Astrocyte (in vitro differentiated cells and primary cell): ENCODE data around the gene EXD3. TPM values are rescaled to one million over a fixed set of nuclear protein-coding genes. Genes with fewer than 3 reads are reported as not detected.

Source experiments
- DNase-seq: peaks from one replicate; pipeline ENCODE4 v3.0.0-alpha.2; 2010; ENCODE audit warnings: low read depth
- FAIRE-seq: peaks from 2 replicates; lab custom pipeline; 2011; peaks lifted over from hg19 to GRCh38; lab: Jason Lieb, UNC
- H2AFZ ChIP-seq: 2 replicates; pipeline ENCODE4 v1.6.0; 2012; ENCODE audit warnings: low read depth, low read length, inconsistent platforms
- H3K27ac ChIP-seq: 2 replicates; pipeline ENCODE4 v1.5.1; 2011; ENCODE audit warnings: low read depth, low read length, inconsistent platforms
- H3K27me3 ChIP-seq: 2 replicates; pipeline ENCODE4 v1.6.0; 2011; ENCODE audit warnings: low read length, inconsistent platforms; ENCODE audit not compliant: insufficient read depth
- H3K36me3 ChIP-seq: 2 replicates; pipeline ENCODE4 v1.5.1; 2011; ENCODE audit warnings: low read length, inconsistent platforms; ENCODE audit not compliant: insufficient read depth
- H3K4me1 ChIP-seq: 2 replicates; pipeline ENCODE4 v1.5.1; 2011; ENCODE audit warnings: low read length, inconsistent platforms; ENCODE audit not compliant: insufficient read depth
- H3K4me2 ChIP-seq: 2 replicates; pipeline ENCODE4 v1.6.0; 2012; ENCODE audit warnings: low read length, inconsistent platforms
- H3K4me3 ChIP-seq: 2 replicates; pipeline ENCODE4 v1.5.1; 2011; ENCODE audit warnings: low read depth, mild to moderate bottlenecking, low read length, inconsistent platforms; ENCODE audit not compliant: insufficient read depth
- H3K79me2 ChIP-seq: 2 replicates; pipeline ENCODE4 v1.6.0; 2012; ENCODE audit warnings: mild to moderate bottlenecking, low read length, inconsistent platforms; ENCODE audit not compliant: insufficient read depth
- H3K9ac ChIP-seq: 2 replicates; pipeline ENCODE4 v1.6.0; 2012; ENCODE audit warnings: mild to moderate bottlenecking, low read length, inconsistent platforms
- H3K9me3 ChIP-seq: 2 replicates; pipeline ENCODE4 v1.5.1; 2012; ENCODE audit warnings: low read depth, mild to moderate bottlenecking, low read length, inconsistent platforms; ENCODE audit not compliant: insufficient read depth
- H4K20me1 ChIP-seq: 2 replicates; pipeline ENCODE4 v1.6.0; 2012; ENCODE audit warnings: low read length, inconsistent platforms; ENCODE audit not compliant: insufficient read depth
- H3K27ac Mint-ChIP-seq: one replicate; pipeline ENCODE4 v1.8.0; 2021; ENCODE audit warnings: mild to moderate bottlenecking, mixed read lengths; ENCODE audit not compliant: unreplicated experiment
- H3K27me3 Mint-ChIP-seq: one replicate; pipeline ENCODE4 v1.8.0; 2021; ENCODE audit warnings: low read depth, mixed read lengths; ENCODE audit not compliant: unreplicated experiment
- H3K36me3 Mint-ChIP-seq: one replicate; pipeline ENCODE4 v1.8.0; 2021; ENCODE audit warnings: low read depth, mixed read lengths; ENCODE audit not compliant: unreplicated experiment
- H3K4me1 Mint-ChIP-seq: one replicate; pipeline ENCODE4 v1.8.0; 2021; ENCODE audit warnings: low read depth, mixed read lengths; ENCODE audit not compliant: unreplicated experiment
- H3K4me3 Mint-ChIP-seq: one replicate; pipeline ENCODE4 v1.8.0; 2021; ENCODE audit warnings: mild to moderate bottlenecking, moderate library complexity, mixed read lengths; ENCODE audit not compliant: unreplicated experiment
- H3K9me3 Mint-ChIP-seq: one replicate; pipeline ENCODE4 v1.8.0; 2021; ENCODE audit warnings: mild to moderate bottlenecking, mixed read lengths; ENCODE audit not compliant: unreplicated experiment
- EZH2 ChIP-seq: IDR thresholded peaks from 2 replicates; pipeline ENCODE4 v1.6.1; 2012; ENCODE audit warnings: mild to moderate bottlenecking, low read length, inconsistent platforms; ENCODE audit not compliant: insufficient read depth
- total RNA-seq: library from RNA; stranded (reverse); gene quantifications from 2 replicates; pipeline ENCODE4 v1.2.1, GENCODE V29; 2021
- TF ChIP-seq, protein P1 (sequence below): IDR thresholded peaks from 2 replicates; pipeline ENCODE4 v1.5.1; 2011; ENCODE audit warnings: low read depth, mild to moderate bottlenecking, inconsistent platforms, low read length, moderate library complexity; ENCODE audit not compliant: insufficient read depth

Gene EXD3
- total RNA-seq, 1 donor from 2014 or later: 8.5 TPM

DNA sequence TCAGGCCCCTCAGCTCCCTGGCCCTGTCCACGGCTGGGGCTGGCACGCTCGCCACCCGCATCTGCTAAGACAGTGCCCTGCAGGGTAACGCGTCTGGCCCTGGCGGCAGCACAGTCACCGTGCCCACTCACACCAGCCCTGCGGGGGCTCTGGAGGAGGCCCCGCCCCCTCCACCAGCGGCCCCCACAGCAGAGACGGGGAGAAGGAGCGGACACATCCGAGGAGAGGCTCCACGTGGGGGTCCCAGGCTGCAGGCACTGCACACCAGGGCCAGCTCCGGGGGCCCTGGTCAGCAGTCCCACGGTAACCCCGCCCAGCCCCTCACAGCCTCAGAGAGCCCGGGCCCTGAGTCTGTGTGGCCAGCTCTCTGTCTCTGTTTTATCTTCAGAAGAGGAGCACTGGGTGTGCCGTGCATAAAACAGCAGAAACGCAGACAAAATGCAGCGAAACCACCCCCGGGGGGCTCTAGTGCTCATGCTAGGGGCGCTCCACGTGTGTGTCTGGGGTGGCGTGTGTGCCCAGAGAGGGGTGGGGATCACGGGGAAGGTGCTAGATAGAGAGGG, 73.4 kb downstream of the EXD3 start:
- Histone ChIP-seq H3K79me2 (no peaks in the 10 kb centered on the region), H2AFZ (no peak overlapping the region), H4K20me1 (no peaks in the 10 kb centered on the region), H3K27me3 (no peaks in the 10 kb centered on the region), H3K4me3 (no peak overlapping the region), H3K9me3 (peaks cover 7% of the 10 kb centered on the region), H3K4me1 (no peaks in the 10 kb centered on the region), H3K27ac (no peak overlapping the region), H3K4me2 (no peak overlapping the region), H3K36me3 (no peaks in the 10 kb centered on the region), H3K9ac (no peak overlapping the region)
- peaks cover 9% of the 10 kb centered on the region for H3K9me3 Mint-ChIP-seq
- H3K36me3 Mint-ChIP-seq: peaks cover 6% of the 10 kb centered on the region
- no peaks in the 10 kb centered on the region for H3K27me3 Mint-ChIP-seq
- H3K27ac Mint-ChIP-seq: no peak overlapping the region
- no peak overlapping the region for H3K4me3 Mint-ChIP-seq
- no peak for TF ChIP-seq EZH2
- TF ChIP-seq, protein P1, sequence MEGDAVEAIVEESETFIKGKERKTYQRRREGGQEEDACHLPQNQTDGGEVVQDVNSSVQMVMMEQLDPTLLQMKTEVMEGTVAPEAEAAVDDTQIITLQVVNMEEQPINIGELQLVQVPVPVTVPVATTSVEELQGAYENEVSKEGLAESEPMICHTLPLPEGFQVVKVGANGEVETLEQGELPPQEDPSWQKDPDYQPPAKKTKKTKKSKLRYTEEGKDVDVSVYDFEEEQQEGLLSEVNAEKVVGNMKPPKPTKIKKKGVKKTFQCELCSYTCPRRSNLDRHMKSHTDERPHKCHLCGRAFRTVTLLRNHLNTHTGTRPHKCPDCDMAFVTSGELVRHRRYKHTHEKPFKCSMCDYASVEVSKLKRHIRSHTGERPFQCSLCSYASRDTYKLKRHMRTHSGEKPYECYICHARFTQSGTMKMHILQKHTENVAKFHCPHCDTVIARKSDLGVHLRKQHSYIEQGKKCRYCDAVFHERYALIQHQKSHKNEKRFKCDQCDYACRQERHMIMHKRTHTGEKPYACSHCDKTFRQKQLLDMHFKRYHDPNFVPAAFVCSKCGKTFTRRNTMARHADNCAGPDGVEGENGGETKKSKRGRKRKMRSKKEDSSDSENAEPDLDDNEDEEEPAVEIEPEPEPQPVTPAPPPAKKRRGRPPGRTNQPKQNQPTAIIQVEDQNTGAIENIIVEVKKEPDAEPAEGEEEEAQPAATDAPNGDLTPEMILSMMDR: no peak
- no peak for DNase-seq
- no peak for FAIRE-seq
- no peaks in the 10 kb centered on the region for H3K4me1 Mint-ChIP-seq

DNA sequence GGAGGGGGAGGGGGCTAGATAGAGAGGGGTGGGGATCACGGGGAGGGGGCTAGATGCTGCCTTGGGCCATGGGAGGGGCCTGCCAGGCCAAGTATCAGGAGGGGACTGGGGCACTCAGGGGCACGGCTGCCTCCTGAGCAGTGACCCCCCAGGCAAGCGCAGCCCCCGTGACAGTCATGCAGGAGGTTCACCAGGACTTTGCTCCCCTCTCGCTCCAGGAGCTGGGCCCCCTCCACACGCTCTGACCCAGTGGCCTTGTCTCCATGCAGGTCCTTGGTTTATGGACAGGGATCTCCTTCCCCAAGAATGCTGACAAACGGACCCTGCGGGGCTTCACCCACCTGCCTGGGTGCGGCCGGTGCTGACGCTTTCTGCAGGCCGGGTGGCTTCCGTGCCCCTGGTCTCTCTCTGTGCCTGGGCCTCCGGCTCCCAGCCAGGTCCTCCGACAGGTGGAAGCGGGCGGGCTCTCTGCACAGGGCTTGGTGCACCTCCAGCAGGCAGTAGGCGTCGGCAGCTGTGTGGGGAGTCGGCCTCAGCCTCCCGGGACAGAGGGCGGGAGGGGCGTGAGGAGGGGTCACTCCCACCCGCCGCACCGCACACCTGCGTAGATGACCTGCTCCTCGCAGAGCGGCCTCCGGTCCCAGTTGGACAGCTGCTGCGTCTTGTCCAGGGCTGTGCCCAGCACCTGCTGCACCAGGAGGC, 74.0 kb downstream of the EXD3 start:
- Mint-ChIP-seq H3K27me3 (no peaks in the 10 kb centered on the region), H3K27ac (no peak overlapping the region), H3K9me3 (peaks cover 9% of the 10 kb centered on the region), H3K4me1 (no peaks in the 10 kb centered on the region), H3K36me3 (peaks cover 6% of the 10 kb centered on the region), H3K4me3 (no peak overlapping the region)
- Histone ChIP-seq H3K4me2 (no peak overlapping the region), H3K9me3 (peaks cover 7% of the 10 kb centered on the region), H3K4me3 (no peak overlapping the region), H3K9ac (no peak overlapping the region), H3K4me1 (no peaks in the 10 kb centered on the region), H2AFZ (no peak overlapping the region), H4K20me1 (no peaks in the 10 kb centered on the region), H3K27me3 (no peaks in the 10 kb centered on the region), H3K79me2 (no peaks in the 10 kb centered on the region), H3K36me3 (no peaks in the 10 kb centered on the region), H3K27ac (no peak overlapping the region)
- TF ChIP-seq, protein P1: no peak
- TF ChIP-seq EZH2: no peak
- DNase-seq: no peak
- no peak for FAIRE-seq

DNA sequence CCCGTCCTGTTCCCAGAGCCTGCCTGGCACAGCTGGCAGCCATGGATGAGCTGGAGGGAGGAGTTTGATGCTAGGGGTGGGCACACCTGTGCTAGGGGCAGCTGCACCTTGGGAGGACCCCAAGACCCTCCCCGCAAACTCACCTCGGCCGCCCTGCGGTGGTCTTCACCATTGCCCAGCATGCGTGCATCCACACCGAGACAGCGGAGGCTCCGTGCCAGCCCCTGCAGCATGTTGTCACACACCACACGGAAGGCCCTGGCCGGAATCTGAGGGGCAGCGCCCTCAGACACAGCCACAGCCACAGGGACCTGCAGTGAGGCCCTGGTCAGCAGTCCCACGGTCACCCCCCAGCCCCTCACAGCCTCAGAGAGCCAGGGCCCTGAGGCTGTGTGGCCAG, 75.0 kb downstream of the EXD3 start:
- H3K27me3 Mint-ChIP-seq: no peaks in the 10 kb centered on the region

More for the DNA sequence above, 75.0 kb downstream of the EXD3 start:
- H3K27me3 ChIP-seq: no peaks in the 10 kb centered on the region
- H3K27ac ChIP-seq: no peak overlapping the region
- H4K20me1 ChIP-seq: no peaks in the 10 kb centered on the region
- Mint-ChIP-seq H3K9me3 (peaks cover 12% of the 10 kb centered on the region), H3K4me1 (no peaks in the 10 kb centered on the region), H3K36me3 (peaks cover 9% of the 10 kb centered on the region), H3K27ac (no peak overlapping the region), H3K4me3 (no peak overlapping the region)
- H3K79me2 ChIP-seq: no peaks in the 10 kb centered on the region
- no peaks in the 10 kb centered on the region for H3K36me3 ChIP-seq
- no peak overlapping the region for H3K4me3 ChIP-seq
- H3K9ac ChIP-seq: no peak overlapping the region
- H3K9me3 ChIP-seq: peaks cover 7% of the 10 kb centered on the region
- no peak overlapping the region for H3K4me2 ChIP-seq
- H3K4me1 ChIP-seq: no peaks in the 10 kb centered on the region
- FAIRE-seq (no peak), DNase-seq (no peak)
- H2AFZ ChIP-seq: no peak overlapping the region
- TF ChIP-seq, protein P1: no peak
- TF ChIP-seq EZH2: no peak
